GM06990 (cell line): ENCODE results near the gene RYR2.

Source experiments
- DNase-seq: peaks from one replicate; pipeline ENCODE4 v3.0.0-alpha.2; 2011; ENCODE audit not compliant: insufficient read length; ENCODE audit errors: extremely low read depth
- H3K27me3 ChIP-seq: replicated peaks from 2 replicates; pipeline ENCODE4 v1.6.0; 2011; ENCODE audit warnings: low read length; ENCODE audit not compliant: control insufficient read depth, insufficient read depth
- H3K36me3 ChIP-seq: 2 replicates; pipeline ENCODE4 v1.5.1; 2011; ENCODE audit warnings: low read length; ENCODE audit not compliant: control insufficient read depth, insufficient read depth
- H3K4me3 ChIP-seq: replicated peaks from 2 replicates; pipeline ENCODE4 v1.5.1; 2011; ENCODE audit warnings: low read depth, mild to moderate bottlenecking, control low read depth, low read length
- TF ChIP-seq, protein P1 (sequence below): IDR thresholded peaks from 2 replicates; pipeline ENCODE4 v1.5.1; 2011; ENCODE audit warnings: low read length, control low read depth, mild to moderate bottlenecking, inconsistent platforms; ENCODE audit not compliant: insufficient read depth, poor library complexity, severe bottlenecking

The RYR2 gene

DNA sequence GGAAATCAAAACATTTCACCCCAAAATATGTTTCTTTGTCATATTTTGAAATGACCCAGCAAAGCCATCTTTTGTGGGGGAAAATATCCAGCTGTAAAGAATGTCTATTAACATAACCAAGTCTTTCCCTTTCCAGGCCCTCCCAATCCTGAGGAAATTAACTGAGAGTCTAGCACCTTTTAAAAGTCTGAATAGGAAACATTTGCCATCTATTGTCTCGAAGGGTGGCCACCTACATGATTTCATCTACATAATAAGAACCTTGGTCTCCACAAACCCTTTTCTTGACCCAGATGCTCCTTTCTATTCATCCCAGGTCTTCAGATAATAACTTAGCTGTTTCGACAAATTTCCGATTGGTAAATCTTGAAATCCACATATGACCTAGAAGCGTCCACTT is 32.4 kb upstream of the RYR2 start:
- no peak for DNase-seq
- no peak overlapping the region for H3K4me3 ChIP-seq
- TF ChIP-seq, protein P1, sequence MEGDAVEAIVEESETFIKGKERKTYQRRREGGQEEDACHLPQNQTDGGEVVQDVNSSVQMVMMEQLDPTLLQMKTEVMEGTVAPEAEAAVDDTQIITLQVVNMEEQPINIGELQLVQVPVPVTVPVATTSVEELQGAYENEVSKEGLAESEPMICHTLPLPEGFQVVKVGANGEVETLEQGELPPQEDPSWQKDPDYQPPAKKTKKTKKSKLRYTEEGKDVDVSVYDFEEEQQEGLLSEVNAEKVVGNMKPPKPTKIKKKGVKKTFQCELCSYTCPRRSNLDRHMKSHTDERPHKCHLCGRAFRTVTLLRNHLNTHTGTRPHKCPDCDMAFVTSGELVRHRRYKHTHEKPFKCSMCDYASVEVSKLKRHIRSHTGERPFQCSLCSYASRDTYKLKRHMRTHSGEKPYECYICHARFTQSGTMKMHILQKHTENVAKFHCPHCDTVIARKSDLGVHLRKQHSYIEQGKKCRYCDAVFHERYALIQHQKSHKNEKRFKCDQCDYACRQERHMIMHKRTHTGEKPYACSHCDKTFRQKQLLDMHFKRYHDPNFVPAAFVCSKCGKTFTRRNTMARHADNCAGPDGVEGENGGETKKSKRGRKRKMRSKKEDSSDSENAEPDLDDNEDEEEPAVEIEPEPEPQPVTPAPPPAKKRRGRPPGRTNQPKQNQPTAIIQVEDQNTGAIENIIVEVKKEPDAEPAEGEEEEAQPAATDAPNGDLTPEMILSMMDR: no peak
- no peaks in the 10 kb centered on the region for H3K36me3 ChIP-seq
- H3K27me3 ChIP-seq: no peaks in the 10 kb centered on the region; the same call in 1 of the 2 replicates

DNA sequence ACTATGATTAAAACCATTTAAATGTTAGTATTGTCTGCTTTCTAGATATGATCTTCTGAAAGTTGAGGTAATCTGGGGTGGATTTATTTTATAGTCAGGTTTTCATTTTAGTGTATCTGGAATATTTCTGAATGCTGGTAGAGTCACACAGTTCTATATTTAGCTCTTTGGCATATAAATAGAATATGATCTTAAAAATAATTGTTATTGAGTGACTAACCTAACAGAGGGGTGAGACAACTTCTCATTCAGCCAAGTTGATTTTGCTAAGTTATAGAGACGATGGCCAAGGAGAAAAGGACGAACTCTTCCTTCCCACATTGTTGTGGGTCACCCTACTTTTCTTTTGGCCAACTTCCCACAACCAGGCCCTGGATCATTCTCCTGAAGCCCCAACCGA is 30.6 kb upstream of the RYR2 start:
- DNase-seq: no peak

DNA sequence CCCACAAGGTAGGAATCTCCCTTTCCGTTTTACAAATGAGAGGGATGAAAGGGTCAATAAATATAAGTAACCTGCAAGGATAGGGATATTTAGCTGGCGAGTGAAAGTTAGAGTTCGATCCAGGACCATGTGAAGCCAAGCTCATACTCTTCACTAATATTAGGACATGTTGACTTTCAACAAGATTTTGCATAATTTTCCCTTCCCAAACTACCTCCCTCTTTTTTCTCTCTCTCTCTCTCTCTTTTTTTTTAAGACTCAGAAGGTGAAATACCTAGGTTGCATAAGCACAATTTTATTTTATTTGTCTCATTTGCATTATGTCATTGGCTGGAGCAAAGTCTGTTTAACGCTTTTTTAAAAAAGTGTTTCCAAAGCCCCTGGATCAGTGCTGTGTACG is 29.6 kb upstream of the RYR2 start:
- DNase-seq: no peak

More for the DNA sequence above, 30.6 kb upstream of the RYR2 start:
- H3K27me3 ChIP-seq: no peaks in the 10 kb centered on the region; the same call in 1 of the 2 replicates
- H3K36me3 ChIP-seq: no peaks in the 10 kb centered on the region
- TF ChIP-seq, protein P1: no peak
- no peak overlapping the region for H3K4me3 ChIP-seq

DNA sequence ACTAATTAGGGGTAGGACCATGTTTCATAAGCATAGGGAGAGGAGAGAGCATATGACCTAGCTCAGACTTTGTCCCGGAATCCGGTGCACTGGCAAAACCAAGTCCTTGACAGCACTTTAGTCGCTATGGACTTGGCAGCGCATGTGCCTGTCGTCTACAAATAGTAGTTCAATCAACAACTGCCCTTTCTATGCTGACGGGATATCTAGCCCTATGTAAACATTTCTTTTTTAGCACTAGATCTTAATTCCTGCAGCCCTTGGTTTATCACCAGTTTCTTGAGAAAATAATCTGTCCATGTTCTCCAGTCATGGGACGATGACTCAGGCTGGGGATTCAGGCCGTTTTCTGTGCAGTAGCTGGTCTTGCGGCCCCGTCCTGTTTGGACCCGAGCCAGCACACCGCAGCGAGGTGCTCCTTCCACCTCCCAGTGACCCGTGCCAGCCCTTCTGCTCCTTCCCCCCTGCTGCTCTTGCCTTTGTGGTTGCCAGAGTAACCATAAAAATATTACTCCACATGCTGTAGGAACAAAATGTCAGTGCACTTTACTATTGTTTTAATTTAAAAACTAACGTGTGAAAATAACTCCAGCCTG is 29.1 kb upstream of the RYR2 start:
- Histone ChIP-seq H3K4me3 (no peak overlapping the region), H3K27me3 (no peaks in the 10 kb centered on the region), H3K36me3 (no peaks in the 10 kb centered on the region)
- no peak for DNase-seq
- TF ChIP-seq, protein P1: no peak

More for the DNA sequence above, 29.6 kb upstream of the RYR2 start:
- TF ChIP-seq, protein P1: no peak
- Histone ChIP-seq H3K27me3 (no peaks in the 10 kb centered on the region), H3K4me3 (no peak overlapping the region), H3K36me3 (no peaks in the 10 kb centered on the region)

DNA sequence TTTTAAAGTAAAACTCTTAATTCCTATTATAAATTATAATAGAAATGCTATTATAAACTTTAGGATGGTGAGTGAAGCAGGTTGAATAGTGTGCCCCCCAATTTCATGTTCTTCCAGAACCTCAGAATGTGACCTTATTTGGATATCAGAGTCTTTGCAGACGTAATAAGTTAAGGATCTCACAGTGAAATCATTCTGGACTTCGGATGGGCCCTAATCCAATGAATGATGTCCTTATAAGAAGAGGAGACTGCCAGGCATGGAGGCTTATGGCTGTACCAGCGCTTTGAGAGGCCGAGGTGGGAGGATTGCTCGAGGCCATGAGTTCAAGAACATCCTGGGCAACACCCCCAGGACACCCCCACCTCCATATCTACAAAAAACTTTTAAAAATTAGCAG is 28.4 kb upstream of the RYR2 start:
- DNase-seq: no peak
- TF ChIP-seq, protein P1: no peak
- no peak overlapping the region for H3K4me3 ChIP-seq
- H3K27me3 ChIP-seq: no peaks in the 10 kb centered on the region
- H3K36me3 ChIP-seq: no peaks in the 10 kb centered on the region

DNA sequence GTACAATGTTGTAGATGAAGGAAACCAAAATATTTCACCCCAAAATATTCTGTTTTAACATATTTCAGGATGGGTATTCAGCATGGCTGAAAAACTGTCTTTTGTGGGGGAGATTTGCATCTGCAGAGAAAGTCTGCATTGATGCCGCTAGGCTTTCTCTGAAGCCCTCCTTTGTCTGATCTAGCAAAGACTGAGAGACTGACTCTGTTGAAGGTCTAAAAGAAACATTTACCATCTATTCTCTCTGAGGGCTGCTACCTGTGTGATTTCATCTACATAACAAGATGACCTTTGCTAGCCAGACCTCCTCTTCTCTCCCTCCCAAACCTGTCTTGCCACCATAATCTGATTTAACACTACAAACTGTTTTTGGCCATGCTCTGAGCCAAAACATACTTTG is 25.4 kb upstream of the RYR2 start:
- H3K4me3 ChIP-seq: no peak overlapping the region
- DNase-seq: no peak
- H3K36me3 ChIP-seq: no peaks in the 10 kb centered on the region
- TF ChIP-seq, protein P1: no peak
- no peaks in the 10 kb centered on the region for H3K27me3 ChIP-seq
